Measurements from ENCODE around the gene TNS3.

The TNS3 gene

DNA sequence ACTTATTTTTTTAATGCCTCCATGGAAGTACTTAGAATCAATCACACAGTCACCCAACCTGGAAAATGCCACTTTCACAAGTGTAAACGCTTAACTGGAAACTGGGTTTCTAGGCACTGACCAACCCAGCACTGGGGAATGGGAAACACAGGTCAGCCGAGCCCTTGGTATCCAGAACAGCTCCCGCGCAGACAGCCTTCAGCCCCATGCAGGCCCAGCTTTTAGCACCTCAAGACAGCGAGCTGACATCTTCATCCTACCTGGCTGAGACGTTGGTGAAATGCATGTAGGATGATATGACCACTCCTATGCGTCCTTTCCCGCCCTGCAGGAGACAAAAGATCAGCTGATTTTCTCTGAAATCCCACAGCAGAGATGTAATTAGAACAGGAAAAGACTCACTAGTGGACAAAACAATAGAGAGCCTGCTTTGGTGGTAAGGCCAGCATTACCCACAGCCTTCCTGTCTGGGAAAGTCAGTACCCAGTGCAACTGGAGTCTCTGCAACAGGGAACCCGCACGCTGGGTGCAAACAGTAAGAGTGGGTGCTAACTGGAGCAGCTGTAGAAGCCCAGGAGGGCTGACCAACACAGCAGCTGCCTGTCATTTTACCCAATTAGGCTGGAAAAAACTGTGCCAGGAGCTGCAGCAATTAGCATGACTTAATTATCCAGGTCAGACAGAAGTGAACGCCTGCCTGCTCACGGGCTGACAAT lies 153.7 kb downstream of the TNS3 start:
- no peak for DNase-seq (ENCODE audit: low read depth in 2 of 2)

DNA sequence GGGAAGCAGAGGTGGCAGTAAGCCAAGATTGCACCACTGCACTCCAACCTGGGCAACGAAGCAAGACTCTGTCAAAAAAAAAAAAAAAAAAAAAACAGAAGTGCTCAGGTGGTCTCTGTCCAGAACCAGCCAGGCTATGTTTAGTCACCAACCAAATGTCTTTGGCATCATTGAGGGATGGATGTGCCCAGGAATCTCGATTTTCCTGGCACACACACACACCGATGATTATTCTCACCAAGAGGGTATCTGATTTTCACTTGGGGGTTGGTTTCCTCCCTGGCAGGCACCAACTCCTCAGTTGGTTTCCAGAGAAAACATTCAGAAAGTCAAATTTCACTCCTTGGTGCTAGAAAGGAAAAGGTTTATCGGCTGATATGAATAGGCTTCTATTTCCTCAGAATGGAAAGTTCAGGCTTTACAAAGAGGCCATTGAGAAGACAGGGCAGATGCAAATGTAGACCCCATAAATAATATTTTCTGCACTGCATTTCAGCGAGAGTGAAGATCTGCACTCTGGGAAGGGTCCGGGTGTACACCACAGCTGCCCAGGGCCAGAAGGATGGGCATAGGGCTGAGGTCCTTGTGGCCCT lies 154.8 kb downstream of the TNS3 start:
- DNase-seq (ENCODE audit: low read depth in 2 of 2) = no peak

DNA sequence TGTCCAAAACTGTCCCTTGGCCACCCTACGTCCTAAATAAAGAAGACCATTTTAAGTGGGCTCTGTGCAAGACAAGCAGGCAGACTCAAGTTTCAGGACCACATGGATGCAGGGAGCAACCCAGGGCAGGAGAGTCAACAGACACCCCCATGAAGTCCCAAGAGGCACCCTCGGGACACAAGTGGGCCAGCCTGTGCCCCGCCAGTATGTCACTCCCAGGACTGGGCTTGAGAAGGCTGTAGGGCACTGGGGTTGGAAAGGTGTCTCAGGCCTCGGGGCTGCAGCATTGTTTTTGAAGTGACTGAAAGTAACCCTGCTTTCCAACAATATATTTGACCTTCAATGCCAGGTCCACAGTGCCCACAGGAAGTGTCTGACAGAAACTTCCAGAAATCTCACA lies 157.4 kb downstream of the TNS3 start:
- no peak for DNase-seq (ENCODE audit: low read depth in 2 of 2)

DNA sequence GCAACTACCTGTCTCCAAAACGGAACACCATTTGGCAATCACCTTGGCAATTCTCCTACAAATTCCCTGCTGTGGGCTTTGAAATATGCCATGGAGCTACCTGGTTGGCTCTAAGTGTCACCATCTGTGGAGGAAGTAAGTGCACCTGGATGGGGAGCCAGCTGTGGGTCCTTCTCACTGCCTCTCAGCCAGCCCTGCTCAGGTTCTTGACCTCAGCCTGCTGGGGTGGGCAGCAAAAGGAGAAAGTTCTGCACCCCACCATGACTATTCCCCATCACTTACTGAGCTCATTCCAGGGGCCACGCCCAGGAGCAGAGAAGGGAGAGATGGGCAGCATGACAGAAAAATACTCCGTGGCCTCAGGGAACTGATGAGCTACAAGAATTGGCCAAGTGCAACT lies 158.7 kb downstream of the TNS3 start:
- no peak for DNase-seq (ENCODE audit: low read depth in 2 of 2)

DNA sequence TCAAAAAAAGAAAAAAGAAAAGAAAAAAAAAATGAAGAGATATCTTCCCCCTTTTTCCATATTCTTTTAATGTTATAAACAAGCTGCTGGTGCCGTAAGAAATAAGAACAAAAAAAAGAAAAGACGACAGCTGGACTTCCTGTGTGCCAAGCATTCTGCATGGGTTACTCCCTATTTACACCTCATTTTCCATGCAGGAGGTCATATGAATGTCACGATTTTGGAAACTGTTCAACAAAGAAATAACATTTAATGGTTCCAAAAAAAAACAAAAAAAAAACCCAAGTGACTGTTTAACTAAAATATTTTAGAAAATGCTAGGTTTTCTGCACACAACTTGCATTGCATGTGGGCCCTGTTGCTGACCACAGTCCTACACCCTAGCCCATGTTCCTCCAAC lies 159.3 kb downstream of the TNS3 start:
- DNase-seq (ENCODE audit: low read depth in 2 of 2) = no peak

DNA sequence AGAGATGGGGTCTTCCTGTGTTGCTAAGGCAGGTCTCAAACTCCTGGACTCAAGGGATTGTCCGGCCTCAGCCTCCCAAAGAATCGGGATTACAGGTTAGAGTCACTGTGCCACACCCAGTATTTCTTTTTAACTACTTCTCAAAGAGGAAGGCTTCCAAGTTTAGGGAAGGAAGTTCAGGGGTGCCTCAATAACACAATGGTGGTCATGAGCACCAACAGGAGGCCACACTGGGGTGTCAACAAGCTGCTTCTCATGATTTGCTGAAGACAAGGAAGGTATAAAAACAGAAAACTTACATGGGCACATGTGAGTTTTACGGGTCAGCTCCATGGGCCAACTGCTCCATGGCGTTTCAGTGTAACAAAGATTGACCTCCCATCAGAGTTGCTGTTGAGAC lies 160.5 kb downstream of the TNS3 start:
- DNase-seq (ENCODE audit: low read depth in 2 of 2) = no peak

DNA sequence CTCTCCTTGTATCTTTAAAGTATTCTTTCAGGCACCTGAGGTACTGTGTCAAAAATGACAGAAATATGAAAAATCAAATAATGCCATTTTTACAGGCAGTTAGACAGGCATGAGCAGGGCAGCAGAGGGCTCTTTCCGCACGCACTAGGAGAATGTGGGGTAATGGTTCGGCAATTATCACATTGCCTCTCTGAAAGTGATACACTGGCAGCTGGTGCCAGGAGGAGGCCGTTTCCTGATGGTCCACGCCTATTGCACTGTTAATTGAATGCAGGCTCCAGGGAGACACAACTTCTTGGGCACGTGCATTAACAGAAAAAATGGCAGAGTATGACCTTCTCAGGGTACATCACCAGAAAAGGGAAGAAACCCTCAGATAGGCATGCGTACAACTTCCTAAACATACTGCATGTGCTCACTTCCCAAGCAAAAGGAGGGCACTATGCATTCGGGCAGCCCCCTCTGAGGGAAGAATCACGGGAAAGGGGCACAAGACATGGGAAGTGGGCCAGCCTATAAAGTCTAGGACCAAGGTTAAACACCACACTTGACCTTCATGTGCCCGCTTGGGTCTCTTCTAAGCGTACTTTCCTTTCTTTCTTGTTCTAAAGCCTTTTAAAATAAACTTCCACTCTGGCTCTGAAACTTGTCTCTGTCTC lies 161.7 kb downstream of the TNS3 start:
- no peak for DNase-seq (ENCODE audit: low read depth in 2 of 2)

DNA sequence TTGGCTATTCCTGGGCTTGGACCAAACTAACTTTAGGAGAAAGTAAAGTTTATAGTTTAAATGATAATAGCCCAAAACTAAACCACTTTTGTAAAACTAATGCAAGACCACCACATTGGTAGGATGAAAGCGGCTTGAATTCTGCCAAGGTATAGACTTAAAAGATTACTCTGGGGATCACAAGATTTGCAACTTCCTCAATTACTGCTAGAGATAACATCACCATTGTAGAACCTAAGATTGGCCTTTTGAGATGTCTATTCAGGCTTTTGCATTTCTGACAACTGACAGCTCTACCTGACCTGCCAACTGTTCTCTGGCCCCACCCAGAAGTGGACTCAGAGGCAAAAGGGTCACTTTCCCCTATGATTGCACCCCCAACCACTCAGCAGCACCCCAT lies 162.4 kb downstream of the TNS3 start:
- DNase-seq (ENCODE audit: low read depth in 2 of 2) = no peak

DNA sequence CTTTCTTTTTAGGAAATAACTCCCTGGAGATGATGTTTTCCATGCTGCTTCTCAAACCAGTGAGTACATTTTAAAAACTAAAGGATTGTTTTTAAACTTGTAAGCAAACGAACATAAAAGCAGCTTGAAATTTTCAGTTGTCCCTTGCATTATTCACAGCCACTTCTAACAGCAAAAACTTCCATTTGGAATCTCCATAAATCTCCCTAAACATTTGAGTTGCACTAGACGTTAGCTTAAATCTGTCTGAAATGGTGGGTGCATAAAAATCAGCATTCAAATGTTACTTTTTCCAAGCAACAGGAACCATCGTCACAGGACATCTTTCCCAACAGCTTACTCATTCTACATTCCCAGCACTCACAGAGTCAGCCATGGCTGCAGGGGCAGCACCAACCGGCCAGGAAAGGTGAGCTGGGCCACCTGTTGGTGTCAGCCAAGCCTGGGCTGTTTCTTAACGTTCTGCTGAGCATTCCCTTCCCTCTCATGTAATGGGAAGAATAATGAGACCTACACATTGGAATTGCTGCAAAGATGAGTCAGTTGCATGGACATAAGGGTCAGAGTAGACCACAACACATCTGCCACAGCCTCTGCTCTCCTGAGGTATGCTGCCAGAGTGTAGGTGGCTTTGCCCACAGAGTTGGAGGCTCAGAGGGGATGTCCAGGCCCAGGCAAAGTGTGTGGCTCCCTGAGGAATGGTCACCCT lies 163.2 kb downstream of the TNS3 start:
- DNase-seq (ENCODE audit: low read depth in 2 of 2) = no peak

DNA sequence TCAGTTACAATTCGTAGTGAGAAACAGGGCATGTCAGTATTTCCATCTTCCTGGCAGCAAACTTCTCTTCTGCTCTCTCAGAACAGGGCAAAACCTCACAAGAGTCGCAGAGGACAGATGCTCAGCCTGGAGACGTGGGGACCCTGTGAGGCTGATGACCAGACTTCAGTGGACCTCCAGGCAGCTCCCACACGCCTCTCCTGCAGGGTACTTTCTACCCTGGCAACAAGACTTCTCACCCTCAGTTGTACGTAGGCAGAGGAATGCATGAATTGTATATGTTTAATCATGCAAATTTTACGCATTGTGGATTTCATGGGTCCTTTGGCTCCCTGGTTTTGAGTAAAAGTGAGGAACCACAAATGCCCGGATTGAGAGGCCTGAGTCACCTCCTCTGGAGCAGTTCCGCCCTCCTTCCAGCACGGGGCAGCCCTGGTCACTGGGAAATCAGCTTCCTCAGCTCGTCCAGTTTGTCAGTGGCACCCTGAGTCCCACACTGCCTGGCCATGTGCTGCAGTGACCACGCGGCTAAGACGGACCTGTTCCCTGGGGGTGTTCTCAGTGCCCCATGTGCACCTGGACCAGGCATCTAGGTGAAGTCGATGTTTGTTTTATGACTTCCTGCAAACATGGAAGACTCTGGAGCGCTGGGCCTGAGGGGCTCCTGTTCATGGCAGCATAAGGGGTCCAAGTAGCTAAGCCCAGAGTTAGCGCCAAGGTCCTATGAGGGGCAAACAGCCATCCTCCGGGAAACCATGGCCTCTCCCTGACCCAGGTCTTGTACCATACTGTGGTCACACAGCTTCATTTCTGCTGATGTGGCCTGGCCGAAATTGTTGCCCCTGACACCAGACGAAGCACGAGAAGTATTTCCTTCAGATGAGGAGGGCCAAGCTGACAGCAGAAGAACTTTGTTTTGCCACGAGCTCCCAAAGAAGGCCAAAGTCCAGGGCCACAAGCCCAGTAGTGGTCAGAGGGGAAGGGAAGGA lies 165.1 kb downstream of the TNS3 start:
- no peak for DNase-seq (ENCODE audit: low read depth in 2 of 2)

DNA sequence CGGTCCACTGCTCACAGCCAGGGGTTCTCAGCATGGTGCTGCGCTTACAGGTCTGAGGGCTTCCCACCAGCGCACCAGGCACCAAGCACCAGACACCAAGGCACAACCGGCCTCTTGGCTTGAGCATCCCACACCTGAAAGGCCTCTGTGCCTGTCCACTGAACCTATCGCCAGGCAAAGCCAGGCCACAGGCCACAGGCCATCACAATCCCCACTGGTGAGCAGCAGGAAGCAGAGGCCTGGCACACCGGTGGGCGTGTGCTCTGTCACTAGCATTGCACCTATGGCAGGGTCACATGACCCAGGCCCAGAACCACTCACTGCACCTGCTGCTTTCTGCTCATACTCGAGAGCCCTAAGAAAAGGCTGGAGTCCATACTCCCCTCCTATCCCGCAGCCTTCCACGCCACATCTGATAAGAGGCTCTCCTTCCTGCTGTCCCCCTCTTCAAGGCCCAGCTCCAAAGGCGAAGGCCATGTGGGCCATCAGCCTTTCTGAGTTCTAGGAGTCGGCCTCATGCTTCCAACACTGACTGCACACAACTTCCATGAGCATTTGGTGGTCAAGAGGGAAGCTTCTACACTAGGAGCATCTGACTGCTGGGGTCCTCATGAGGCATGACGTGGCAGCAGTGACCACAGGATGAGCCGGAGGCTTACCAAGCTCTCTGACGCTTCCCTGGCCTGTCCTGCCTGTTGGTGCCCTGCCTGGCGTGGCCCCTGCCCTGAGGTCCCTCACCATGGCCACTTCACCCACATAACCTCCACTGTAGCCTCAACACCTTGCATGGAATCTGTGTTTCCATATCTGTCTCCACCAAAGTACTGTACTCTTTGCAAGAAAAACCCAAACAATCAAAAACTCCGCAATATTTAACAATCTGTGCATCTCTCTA lies 166.3 kb downstream of the TNS3 start:
- DNase-seq (ENCODE audit: low read depth in 2 of 2) = no peak

DNA sequence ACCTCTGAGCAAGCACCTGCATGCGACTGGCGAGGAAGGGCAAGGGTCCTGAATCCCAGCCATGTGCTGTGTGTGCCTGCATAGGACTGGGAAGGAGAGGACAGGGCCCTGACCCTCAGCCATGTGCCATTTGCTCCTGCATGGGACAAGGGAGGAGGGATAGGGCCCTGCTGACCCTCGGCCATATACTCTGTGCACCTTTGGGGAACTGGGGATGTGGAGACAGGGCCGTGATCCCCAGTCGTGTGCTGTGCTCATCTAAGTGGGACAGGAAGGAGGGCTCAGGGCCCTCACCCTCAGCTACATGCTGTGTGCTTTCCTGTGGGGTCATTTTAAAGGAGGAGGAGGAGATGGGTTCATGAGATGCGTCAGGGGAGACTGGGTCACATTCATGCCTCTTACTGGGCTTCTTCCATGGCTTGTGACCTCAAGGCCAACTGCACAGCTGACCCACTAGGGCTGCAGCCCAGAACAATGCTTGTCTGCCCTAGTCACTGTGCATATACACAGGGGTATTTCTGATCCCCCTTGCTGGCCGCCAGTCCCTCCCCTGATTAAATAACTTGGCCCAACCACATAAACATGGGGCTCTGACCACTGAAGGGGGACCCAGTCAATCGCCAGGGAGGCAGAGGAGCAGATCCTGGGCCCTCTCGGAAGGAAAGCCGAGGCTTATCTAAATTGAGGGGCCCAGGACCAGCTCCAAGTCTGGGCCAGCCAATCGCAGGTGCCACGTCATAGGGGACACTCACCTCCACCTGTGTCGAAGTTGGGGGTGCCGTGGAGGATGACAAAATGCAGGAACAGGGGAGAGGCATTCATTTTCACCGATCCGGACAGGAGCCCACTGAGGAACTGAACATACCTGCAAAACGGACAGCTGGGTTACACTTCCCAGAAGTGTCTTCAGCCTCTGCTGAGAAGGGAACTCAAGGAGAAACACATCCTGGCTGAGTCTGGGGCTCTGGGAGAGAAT lies 167.3 kb downstream of the TNS3 start:
- no peak for DNase-seq (ENCODE audit: low read depth in 2 of 2)

DNA sequence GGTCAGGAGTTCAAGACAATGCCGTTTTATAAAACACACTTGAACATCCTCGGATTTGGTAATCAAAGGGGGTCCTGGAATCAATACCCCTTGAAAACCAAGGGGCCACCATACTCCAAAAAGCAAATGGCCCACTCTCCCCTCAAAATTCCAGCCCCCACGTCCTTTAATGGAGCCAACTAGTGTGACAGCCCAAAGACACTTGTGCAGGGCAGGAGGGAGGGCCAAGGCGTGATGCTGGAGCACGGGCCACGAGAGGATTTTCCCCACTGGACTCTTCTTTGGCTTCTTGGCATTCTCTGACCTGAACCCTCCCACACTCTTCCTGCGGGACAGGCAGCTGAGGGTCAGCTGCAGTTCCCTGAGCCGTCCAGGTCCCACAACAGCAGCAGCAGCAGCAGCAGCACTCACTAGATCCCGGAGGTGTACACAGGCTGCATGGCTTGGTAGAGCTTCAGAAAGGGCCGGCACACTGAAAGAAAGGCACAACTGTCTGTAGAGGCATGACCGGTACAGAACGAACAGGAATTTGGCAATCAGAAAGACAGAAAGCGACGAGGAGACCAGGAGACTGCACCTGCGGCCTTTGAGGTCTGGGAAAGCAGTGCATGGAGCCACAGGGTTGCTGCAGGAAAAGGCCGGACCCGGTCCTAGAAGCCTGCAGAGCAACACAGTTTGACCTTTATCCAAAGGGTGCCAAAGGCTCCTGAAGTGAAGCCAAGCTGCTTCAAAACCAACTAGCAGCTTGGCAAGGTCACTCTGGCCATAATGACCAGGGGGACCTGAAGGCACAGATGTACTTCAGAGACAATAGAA lies 168.2 kb downstream of the TNS3 start:
- no peak for DNase-seq (ENCODE audit: low read depth in 2 of 2)

DNA sequence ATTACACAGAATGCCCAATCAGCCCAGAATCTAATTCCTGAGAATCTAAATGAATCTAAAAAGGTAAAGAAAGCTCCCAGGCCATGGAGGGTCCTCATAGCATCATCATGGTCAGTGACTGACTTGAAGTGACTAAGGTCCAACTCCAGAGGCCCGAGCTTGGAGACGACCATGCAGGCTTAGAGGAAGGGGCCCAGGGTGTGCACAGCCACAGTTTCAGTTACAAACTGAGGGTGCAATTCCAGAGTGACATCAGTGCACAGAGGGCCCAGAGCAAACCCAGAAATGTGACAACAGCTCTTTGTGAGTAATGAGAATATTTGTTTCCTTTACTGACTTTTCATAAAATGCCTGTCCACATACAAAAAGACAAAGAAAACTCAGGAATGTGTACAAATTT lies 170.0 kb downstream of the TNS3 start:
- no peak for DNase-seq (ENCODE audit: low read depth in 2 of 2)

DNA sequence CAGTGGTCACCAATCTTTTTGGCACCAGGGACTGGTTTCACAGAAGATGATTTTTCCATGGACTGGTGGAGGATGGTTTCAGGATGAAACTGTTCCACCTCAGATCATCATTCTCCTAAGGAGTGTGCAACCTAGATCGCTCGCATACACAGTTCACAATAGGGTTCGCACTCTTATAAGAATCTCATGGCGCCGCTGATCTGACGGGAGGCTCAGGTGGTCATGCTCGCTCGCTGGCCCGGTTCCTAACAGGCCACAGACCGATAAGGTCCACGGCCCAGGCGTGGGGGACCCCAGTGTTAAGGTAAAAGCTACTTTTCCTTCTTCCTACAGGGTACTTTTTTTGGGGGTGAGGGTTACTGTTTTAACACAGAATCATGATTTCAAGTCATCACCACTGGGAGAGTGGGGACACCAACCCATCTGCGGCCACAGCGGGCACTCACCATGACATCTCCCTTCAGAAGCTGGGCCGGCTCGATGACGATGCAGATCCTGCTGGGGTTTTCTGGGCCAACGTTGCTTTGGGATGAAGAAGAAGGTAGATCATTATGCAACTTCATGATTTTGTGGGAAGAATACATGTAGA lies 170.5 kb downstream of the TNS3 start:
- DNase-seq (ENCODE audit: low read depth in 2 of 2) = no peak

DNA sequence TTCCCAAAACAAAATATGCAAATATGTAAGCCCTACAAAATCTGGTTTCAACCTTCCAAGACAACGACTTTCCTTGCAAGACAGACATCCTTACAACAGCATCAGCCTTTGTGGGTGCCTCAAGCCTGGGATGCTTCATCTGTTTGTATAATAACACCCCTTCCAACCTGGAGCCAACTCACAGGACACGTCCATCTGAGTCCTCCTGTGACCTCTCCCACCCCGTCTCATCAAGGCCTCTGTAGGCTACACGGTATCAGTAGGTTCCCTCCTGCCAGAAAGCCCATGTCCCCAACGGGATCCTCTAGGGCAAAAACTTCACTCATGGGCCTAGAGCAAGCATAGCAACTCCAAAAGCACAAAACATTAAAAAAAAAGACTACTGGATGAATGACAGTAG lies 173.2 kb downstream of the TNS3 start:
- DNase-seq (ENCODE audit: low read depth in 2 of 2) = no peak

DNA sequence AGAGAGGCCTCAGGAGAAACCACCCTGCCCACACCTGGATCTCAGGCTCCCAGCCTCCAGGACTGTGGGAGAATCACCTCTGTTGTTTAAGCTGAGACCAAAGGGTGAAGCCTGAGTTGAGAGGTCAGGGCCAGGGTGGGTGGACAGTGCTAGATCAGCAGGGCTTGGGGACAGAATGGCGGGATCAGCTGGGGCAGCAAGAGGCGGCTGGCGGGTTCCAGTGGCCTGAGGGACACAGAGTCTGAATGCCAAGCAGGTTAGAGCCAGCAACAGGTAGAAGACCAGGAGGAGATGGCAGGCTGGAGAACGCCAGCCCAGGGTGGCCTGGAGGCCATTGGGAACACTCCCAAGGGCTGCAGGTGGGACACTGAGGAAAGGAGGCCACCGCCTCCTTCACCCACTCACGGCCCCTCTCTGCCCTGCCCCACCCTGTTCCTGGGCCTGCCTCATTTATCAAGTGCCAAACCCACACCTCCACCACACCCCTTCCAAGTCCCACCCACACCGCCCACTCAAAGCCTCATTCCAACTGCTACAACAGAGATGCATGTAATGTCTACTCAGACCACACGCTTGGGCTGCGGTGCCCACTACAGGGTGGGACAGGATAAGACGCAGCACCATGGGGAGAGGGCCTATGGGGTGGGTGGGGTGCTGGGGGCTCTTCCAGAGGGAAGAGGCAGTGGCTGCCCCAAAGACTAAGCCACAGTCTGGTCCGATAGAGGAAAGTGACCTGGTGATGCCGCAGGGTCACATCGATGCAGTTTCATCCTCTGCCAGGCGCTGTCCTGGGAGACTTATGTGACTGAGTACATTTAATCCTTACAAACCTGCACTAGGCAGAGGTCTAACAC lies 173.9 kb downstream of the TNS3 start:
- no peak for DNase-seq (ENCODE audit: low read depth in 2 of 2)

Data from stimulated activated CD4-positive, alpha-beta T cell treated with anti-CD3 and anti-CD28 coated beads, Interleukin-1b, Interleukin-23, amount 100 ng/mL, for 1 hour (primary cell).